K562 (cell line): ENCODE data around the gene AGO4. TPM values are rescaled to one million over a fixed set of nuclear protein-coding genes. Genes with fewer than 3 reads are reported as not detected.

ENCODE experiments used
- ELK1 ChIP-seq: sonication (generic); formaldehyde crosslinking; IDR thresholded peaks from 2 replicates; pipeline ENCODE4 v1.8.1; 2022; ENCODE audit warnings: missing genetic modification reagents
- HDAC6 ChIP-seq: IDR thresholded peaks from 2 replicates; pipeline ENCODE4 v1.6.1; 2012; ENCODE audit warnings: low read depth, mild to moderate bottlenecking, control low read depth, inconsistent platforms, low read length, moderate library complexity
- JUND ChIP-seq, 2 experiments: IDR thresholded peaks; 2 replicates in 1 of 2; 3 replicates in 1 of 2; pipeline ENCODE4 v1.6.1; 2011; ENCODE audit warnings: borderline replicate concordance in 2 of 2, low read depth in 2 of 2, low read length in 2 of 2, improper control_type of control experiment in 1 of 2, missing biosample characterization in 1 of 2, missing genetic modification characterization in 1 of 2, missing genetic modification reagents in 1 of 2
- KDM5B ChIP-seq: fragments of 200-600 bp; sonication (generic); IDR thresholded peaks from 2 replicates; pipeline ENCODE4 v1.6.1; 2012; ENCODE audit warnings: low read depth, mild to moderate bottlenecking, moderate library complexity, low read length, control low read depth, inconsistent platforms; ENCODE audit not compliant: insufficient replicate concordance
- NFYB ChIP-seq: IDR thresholded peaks from 2 replicates; pipeline ENCODE4 v1.6.1; 2011; ENCODE audit warnings: mild to moderate bottlenecking, moderate library complexity; ENCODE audit not compliant: insufficient read length; ENCODE audit errors: extremely low read depth
- ZC3H11A ChIP-seq: IDR thresholded peaks from 2 replicates; pipeline ENCODE4 v1.6.1; 2012; ENCODE audit warnings: low read depth, low read length, improper control_type of control experiment
- ZFP30 ChIP-seq: fragments of 250-450 bp; sonication (Bioruptor Pico); IDR thresholded peaks from 2 replicates; pipeline ENCODE4 v1.8.0; 2022; ENCODE audit warnings: moderate library complexity, mild to moderate bottlenecking, inconsistent platforms, borderline replicate concordance
- ZNF124 ChIP-seq: sonication (generic); formaldehyde crosslinking; IDR thresholded peaks from 2 replicates; pipeline ENCODE4 v1.8.1; 2022; ENCODE audit warnings: missing genetic modification reagents
- ZNF3 ChIP-seq: fragments of 250-450 bp; sonication (Bioruptor Pico); IDR thresholded peaks from 2 replicates; pipeline ENCODE4 v1.5.0; 2021; ENCODE audit warnings: mild to moderate bottlenecking, moderate library complexity
- ZNF445 ChIP-seq: fragments of 250-450 bp; sonication (Bioruptor Pico); IDR thresholded peaks from 2 replicates; pipeline ENCODE4 v1.4.0; 2020; ENCODE audit warnings: low read depth, mild to moderate bottlenecking, moderate library complexity
- ZNF707 ChIP-seq: fragments of 250-450 bp; sonication (Bioruptor Pico); conservative IDR thresholded peaks from 2 replicates; pipeline ENCODE4 v1.8.0; 2022; ENCODE audit warnings: inconsistent platforms, mild to moderate bottlenecking, moderate library complexity
- polyA plus RNA-seq, 8 experiments: library from polyadenylated mRNA; depleted of rRNA in 4 of 8; stranded (reverse) in 5 of 8; unstranded in 3 of 8; fragments of >200 nt; fragmentation: Nextera tagmentation in 2 of 8; fragmentation: Illumina TruSeq in 1 of 8; extraction: Ambion mirVana in 2 of 8; extraction: Trizol in 1 of 8; gene quantifications; 2 replicates each; pipeline versions ENCODE4 v1.2.1 to v1.2.3, GENCODE V29; 2011 to 2014; ENCODE audit warnings: inconsistent platforms in 1 of 8, missing spikeins in 1 of 8
- total RNA-seq, 7 experiments: library from RNA; depleted of rRNA in 6 of 7; stranded (reverse); fragments of >200 nt in 6 of 7; fragmentation: Illumina TruSeq in 2 of 7; extraction: Trizol in 2 of 7; gene quantifications; 2 replicates each; pipeline versions ENCODE4 v1.2.1 to v1.2.3, GENCODE V29; 2011 to 2021; ENCODE audit warnings: low replicate concordance in 1 of 7
- TF ChIP-seq, protein P1 (sequence below): fragments of 450-650 bp; IDR thresholded peaks from 2 replicates; pipeline ENCODE4 v1.6.1; 2016; ENCODE audit warnings: mild to moderate bottlenecking, moderate library complexity
- TF ChIP-seq, protein P2 (sequence below): fragments of 250-450 bp; sonication (Bioruptor Pico); IDR thresholded peaks from 2 replicates; pipeline ENCODE4 v1.5.0; 2021

Gene AGO4
- total and polyA plus RNA-seq, 9 of the 15 experiments (the other 6 are each of a cell fraction or from before 2014, with no cell fraction given) = 1.3 to 10.5 (median 6.5) TPM

- TF ChIP-seq, protein P1, sequence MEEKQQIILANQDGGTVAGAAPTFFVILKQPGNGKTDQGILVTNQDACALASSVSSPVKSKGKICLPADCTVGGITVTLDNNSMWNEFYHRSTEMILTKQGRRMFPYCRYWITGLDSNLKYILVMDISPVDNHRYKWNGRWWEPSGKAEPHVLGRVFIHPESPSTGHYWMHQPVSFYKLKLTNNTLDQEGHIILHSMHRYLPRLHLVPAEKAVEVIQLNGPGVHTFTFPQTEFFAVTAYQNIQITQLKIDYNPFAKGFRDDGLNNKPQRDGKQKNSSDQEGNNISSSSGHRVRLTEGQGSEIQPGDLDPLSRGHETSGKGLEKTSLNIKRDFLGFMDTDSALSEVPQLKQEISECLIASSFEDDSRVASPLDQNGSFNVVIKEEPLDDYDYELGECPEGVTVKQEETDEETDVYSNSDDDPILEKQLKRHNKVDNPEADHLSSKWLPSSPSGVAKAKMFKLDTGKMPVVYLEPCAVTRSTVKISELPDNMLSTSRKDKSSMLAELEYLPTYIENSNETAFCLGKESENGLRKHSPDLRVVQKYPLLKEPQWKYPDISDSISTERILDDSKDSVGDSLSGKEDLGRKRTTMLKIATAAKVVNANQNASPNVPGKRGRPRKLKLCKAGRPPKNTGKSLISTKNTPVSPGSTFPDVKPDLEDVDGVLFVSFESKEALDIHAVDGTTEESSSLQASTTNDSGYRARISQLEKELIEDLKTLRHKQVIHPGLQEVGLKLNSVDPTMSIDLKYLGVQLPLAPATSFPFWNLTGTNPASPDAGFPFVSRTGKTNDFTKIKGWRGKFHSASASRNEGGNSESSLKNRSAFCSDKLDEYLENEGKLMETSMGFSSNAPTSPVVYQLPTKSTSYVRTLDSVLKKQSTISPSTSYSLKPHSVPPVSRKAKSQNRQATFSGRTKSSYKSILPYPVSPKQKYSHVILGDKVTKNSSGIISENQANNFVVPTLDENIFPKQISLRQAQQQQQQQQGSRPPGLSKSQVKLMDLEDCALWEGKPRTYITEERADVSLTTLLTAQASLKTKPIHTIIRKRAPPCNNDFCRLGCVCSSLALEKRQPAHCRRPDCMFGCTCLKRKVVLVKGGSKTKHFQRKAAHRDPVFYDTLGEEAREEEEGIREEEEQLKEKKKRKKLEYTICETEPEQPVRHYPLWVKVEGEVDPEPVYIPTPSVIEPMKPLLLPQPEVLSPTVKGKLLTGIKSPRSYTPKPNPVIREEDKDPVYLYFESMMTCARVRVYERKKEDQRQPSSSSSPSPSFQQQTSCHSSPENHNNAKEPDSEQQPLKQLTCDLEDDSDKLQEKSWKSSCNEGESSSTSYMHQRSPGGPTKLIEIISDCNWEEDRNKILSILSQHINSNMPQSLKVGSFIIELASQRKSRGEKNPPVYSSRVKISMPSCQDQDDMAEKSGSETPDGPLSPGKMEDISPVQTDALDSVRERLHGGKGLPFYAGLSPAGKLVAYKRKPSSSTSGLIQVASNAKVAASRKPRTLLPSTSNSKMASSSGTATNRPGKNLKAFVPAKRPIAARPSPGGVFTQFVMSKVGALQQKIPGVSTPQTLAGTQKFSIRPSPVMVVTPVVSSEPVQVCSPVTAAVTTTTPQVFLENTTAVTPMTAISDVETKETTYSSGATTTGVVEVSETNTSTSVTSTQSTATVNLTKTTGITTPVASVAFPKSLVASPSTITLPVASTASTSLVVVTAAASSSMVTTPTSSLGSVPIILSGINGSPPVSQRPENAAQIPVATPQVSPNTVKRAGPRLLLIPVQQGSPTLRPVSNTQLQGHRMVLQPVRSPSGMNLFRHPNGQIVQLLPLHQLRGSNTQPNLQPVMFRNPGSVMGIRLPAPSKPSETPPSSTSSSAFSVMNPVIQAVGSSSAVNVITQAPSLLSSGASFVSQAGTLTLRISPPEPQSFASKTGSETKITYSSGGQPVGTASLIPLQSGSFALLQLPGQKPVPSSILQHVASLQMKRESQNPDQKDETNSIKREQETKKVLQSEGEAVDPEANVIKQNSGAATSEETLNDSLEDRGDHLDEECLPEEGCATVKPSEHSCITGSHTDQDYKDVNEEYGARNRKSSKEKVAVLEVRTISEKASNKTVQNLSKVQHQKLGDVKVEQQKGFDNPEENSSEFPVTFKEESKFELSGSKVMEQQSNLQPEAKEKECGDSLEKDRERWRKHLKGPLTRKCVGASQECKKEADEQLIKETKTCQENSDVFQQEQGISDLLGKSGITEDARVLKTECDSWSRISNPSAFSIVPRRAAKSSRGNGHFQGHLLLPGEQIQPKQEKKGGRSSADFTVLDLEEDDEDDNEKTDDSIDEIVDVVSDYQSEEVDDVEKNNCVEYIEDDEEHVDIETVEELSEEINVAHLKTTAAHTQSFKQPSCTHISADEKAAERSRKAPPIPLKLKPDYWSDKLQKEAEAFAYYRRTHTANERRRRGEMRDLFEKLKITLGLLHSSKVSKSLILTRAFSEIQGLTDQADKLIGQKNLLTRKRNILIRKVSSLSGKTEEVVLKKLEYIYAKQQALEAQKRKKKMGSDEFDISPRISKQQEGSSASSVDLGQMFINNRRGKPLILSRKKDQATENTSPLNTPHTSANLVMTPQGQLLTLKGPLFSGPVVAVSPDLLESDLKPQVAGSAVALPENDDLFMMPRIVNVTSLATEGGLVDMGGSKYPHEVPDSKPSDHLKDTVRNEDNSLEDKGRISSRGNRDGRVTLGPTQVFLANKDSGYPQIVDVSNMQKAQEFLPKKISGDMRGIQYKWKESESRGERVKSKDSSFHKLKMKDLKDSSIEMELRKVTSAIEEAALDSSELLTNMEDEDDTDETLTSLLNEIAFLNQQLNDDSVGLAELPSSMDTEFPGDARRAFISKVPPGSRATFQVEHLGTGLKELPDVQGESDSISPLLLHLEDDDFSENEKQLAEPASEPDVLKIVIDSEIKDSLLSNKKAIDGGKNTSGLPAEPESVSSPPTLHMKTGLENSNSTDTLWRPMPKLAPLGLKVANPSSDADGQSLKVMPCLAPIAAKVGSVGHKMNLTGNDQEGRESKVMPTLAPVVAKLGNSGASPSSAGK = no peak
- TF ChIP-seq NFYB (no peak), ZNF445 (CRISPR knock-in tag) (0 out of 2 replicates have a peak, but pooled peaks have one; percentile 10), ZNF707 (no peak), HDAC6 (no peak), ZFP30 (CRISPR knock-in tag) (no peak), ZNF124 (no peak), KDM5B (no peak), ZNF3 (CRISPR knock-in tag) (no peak), JUND (IDR thresholded peaks at IDR 0.05; ENCODE audit: borderline replicate concordance, low read depth, low read length) (peak; percentile 40), JUND (tag; IDR thresholded peaks at IDR 0.05; ENCODE audit: borderline replicate concordance, low read depth, low read length) (peak; percentile 8; the same call in 1 of the 3 replicates), ELK1 (CRISPR knock-in tag) (no peak), ZC3H11A (no peak)
- TF ChIP-seq, protein P2, sequence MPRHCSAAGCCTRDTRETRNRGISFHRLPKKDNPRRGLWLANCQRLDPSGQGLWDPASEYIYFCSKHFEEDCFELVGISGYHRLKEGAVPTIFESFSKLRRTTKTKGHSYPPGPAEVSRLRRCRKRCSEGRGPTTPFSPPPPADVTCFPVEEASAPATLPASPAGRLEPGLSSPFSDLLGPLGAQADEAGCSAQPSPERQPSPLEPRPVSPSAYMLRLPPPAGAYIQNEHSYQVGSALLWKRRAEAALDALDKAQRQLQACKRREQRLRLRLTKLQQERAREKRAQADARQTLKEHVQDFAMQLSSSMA = peak; percentile 63; the same call in 1 of the 2 replicates
These were observed 38.5 kb upstream of the AGO4 start (continued) for GRCh38 chr1:35769188-35769758.
